Measurements from ENCODE around the gene PHETA1. TPM values are rescaled to one million over a fixed set of nuclear protein-coding genes. Genes with fewer than 3 reads are reported as not detected.

Gene PHETA1
- total RNA-seq, 1 donor from 2014 or later = 14.9 TPM

- H3K4me3 Mint-ChIP-seq (ENCODE audit: unreplicated experiment) = no peak overlapping the region
- H3K9me3 ChIP-seq (ENCODE audit: insufficient read depth, low read depth, low read length) = no peaks in the 10 kb centered on the region
- no peaks in the 10 kb centered on the region for H3K4me1 ChIP-seq (ENCODE audit: insufficient read depth, low read length)
- no peaks in the 10 kb centered on the region for H3K4me1 Mint-ChIP-seq (ENCODE audit: low read depth, unreplicated experiment)
- no peak overlapping the region for H3K9ac ChIP-seq (ENCODE audit: low read length)
- H4K20me1 ChIP-seq (ENCODE audit: insufficient read depth, low read length) = no peaks in the 10 kb centered on the region
- H3K27me3 ChIP-seq (ENCODE audit: insufficient read depth, low read length) = no peaks in the 10 kb centered on the region
- H3K79me2 ChIP-seq (ENCODE audit: insufficient read depth, low read length) = no peaks in the 10 kb centered on the region
- H3K9me3 Mint-ChIP-seq (ENCODE audit: unreplicated experiment) = no peaks in the 10 kb centered on the region
- no peak for TF ChIP-seq EZH2 (IDR thresholded peaks at IDR 0.05; ENCODE audit: insufficient read depth, low read length)
- no peak for TF ChIP-seq CTCF (IDR thresholded peaks at IDR 0.05; ENCODE audit: insufficient read depth, low read depth, low read length)
- FAIRE-seq (no peak), DNase-seq (ENCODE audit: low read depth) (no peak)
- no peak overlapping the region for H2AFZ ChIP-seq (ENCODE audit: low read depth, low read length)
- no peaks in the 10 kb centered on the region for H3K36me3 ChIP-seq (ENCODE audit: insufficient read depth, low read length)
- H3K27ac Mint-ChIP-seq (ENCODE audit: unreplicated experiment) = no peak overlapping the region
- H3K36me3 Mint-ChIP-seq (ENCODE audit: low read depth, unreplicated experiment) = no peaks in the 10 kb centered on the region
- H3K4me3 ChIP-seq (ENCODE audit: insufficient read depth, low read depth, low read length) = no peak overlapping the region
- no peak overlapping the region for H3K27ac ChIP-seq (ENCODE audit: low read depth, low read length)
- H3K27me3 Mint-ChIP-seq (ENCODE audit: low read depth, unreplicated experiment) = peaks cover 4% of the 10 kb centered on the region
- no peak overlapping the region for H3K4me2 ChIP-seq (ENCODE audit: low read length)
These were observed 13.5 kb downstream of the PHETA1 start for GRCh38 chr12:111355201-111355925.

- Histone ChIP-seq H2AFZ (ENCODE audit: low read depth, low read length) (no peak overlapping the region), H3K9ac (ENCODE audit: low read length) (no peak overlapping the region), H4K20me1 (ENCODE audit: insufficient read depth, low read length) (no peaks in the 10 kb centered on the region), H3K27me3 (ENCODE audit: insufficient read depth, low read length) (no peaks in the 10 kb centered on the region), H3K79me2 (ENCODE audit: insufficient read depth, low read length) (no peaks in the 10 kb centered on the region), H3K4me2 (ENCODE audit: low read length) (no peak overlapping the region), H3K4me1 (ENCODE audit: insufficient read depth, low read length) (no peaks in the 10 kb centered on the region), H3K4me3 (ENCODE audit: insufficient read depth, low read depth, low read length) (no peak overlapping the region), H3K27ac (ENCODE audit: low read depth, low read length) (no peak overlapping the region), H3K9me3 (ENCODE audit: insufficient read depth, low read depth, low read length) (no peaks in the 10 kb centered on the region), H3K36me3 (ENCODE audit: insufficient read depth, low read length) (no peaks in the 10 kb centered on the region)
- Mint-ChIP-seq H3K36me3 (ENCODE audit: low read depth, unreplicated experiment) (no peaks in the 10 kb centered on the region), H3K4me1 (ENCODE audit: low read depth, unreplicated experiment) (no peaks in the 10 kb centered on the region), H3K27ac (ENCODE audit: unreplicated experiment) (no peak overlapping the region), H3K9me3 (ENCODE audit: unreplicated experiment) (no peaks in the 10 kb centered on the region), H3K27me3 (ENCODE audit: low read depth, unreplicated experiment) (peaks cover 4% of the 10 kb centered on the region), H3K4me3 (ENCODE audit: unreplicated experiment) (no peak overlapping the region)
- no peak for FAIRE-seq
- TF ChIP-seq CTCF (IDR thresholded peaks at IDR 0.05; ENCODE audit: insufficient read depth, low read depth, low read length) (no peak), EZH2 (IDR thresholded peaks at IDR 0.05; ENCODE audit: insufficient read depth, low read length) (no peak)
- no peak for DNase-seq (ENCODE audit: low read depth)
These were observed 14.4 kb downstream of the PHETA1 start for GRCh38 chr12:111354511-111354910.

- Mint-ChIP-seq H3K4me1 (ENCODE audit: low read depth, unreplicated experiment) (no peaks in the 10 kb centered on the region), H3K27ac (ENCODE audit: unreplicated experiment) (peak overlapping the region; percentile 70), H3K9me3 (ENCODE audit: unreplicated experiment) (peaks cover 3% of the 10 kb centered on the region), H3K27me3 (ENCODE audit: low read depth, unreplicated experiment) (no peaks in the 10 kb centered on the region), H3K36me3 (ENCODE audit: low read depth, unreplicated experiment) (peaks cover 3% of the 10 kb centered on the region), H3K4me3 (ENCODE audit: unreplicated experiment) (no peak overlapping the region)
- DNase-seq (ENCODE audit: low read depth) (no peak), FAIRE-seq (no peak)
- Histone ChIP-seq H2AFZ (ENCODE audit: low read depth, low read length) (no peak overlapping the region), H3K79me2 (ENCODE audit: insufficient read depth, low read length) (no peaks in the 10 kb centered on the region), H4K20me1 (ENCODE audit: insufficient read depth, low read length) (no peaks in the 10 kb centered on the region), H3K9me3 (ENCODE audit: insufficient read depth, low read depth, low read length) (peaks cover 3% of the 10 kb centered on the region), H3K36me3 (ENCODE audit: insufficient read depth, low read length) (no peaks in the 10 kb centered on the region), H3K27me3 (ENCODE audit: insufficient read depth, low read length) (no peaks in the 10 kb centered on the region), H3K4me2 (ENCODE audit: low read length) (no peak overlapping the region), H3K27ac (ENCODE audit: low read depth, low read length) (no peak overlapping the region), H3K9ac (ENCODE audit: low read length) (no peak overlapping the region), H3K4me3 (ENCODE audit: insufficient read depth, low read depth, low read length) (no peak overlapping the region), H3K4me1 (ENCODE audit: insufficient read depth, low read length) (no peaks in the 10 kb centered on the region)
- TF ChIP-seq EZH2 (IDR thresholded peaks at IDR 0.05; ENCODE audit: insufficient read depth, low read length) (no peak), CTCF (IDR thresholded peaks at IDR 0.05; ENCODE audit: insufficient read depth, low read depth, low read length) (no peak)
These were observed 15.1 kb downstream of the PHETA1 start for GRCh38 chr12:111353603-111354295.
